Progenitor cell of endocrine pancreas (in vitro differentiated cells): ENCODE measurements around the gene RETREG3. TPM values are rescaled to one million over a fixed set of nuclear protein-coding genes. Genes with fewer than 3 reads are reported as not detected.

Experiments
- DNase-seq: peaks from one replicate; pipeline ENCODE4 v3.0.0; 2021; ENCODE audit warnings: low spot score; ENCODE audit not compliant: unreplicated experiment
- H3K27ac Mint-ChIP-seq: 2 replicates; pipeline ENCODE4 v1.8.0; 2021; ENCODE audit warnings: mild to moderate bottlenecking, moderate library complexity, mixed read lengths
- H3K27me3 Mint-ChIP-seq: 2 replicates; pipeline ENCODE4 v1.8.0; 2021; ENCODE audit warnings: mixed read lengths
- H3K36me3 Mint-ChIP-seq: 2 replicates; pipeline ENCODE4 v1.8.0; 2022; ENCODE audit warnings: mixed read lengths; ENCODE audit not compliant: insufficient read depth
- H3K4me1 Mint-ChIP-seq: 2 replicates; pipeline ENCODE4 v1.8.0; 2021; ENCODE audit warnings: low read depth, mixed read lengths
- H3K4me3 Mint-ChIP-seq: 2 replicates; pipeline ENCODE4 v1.8.0; 2021; ENCODE audit warnings: low read depth, mild to moderate bottlenecking, moderate library complexity, mixed read lengths
- H3K9me3 Mint-ChIP-seq: 2 replicates; pipeline ENCODE4 v1.8.0; 2021; ENCODE audit warnings: low read depth, mixed read lengths
- total RNA-seq: library from RNA; stranded (reverse); gene quantifications from 2 replicates; pipeline ENCODE4 v1.2.1, GENCODE V29; 2021
- TF ChIP-seq, protein P1 (sequence below): fragments of 200-600 bp; sonication (generic); IDR thresholded peaks from one replicate; pipeline ENCODE4 v1.5.0; 2021; ENCODE audit warnings: antibody characterized with exemption, mild to moderate bottlenecking; ENCODE audit not compliant: unreplicated experiment

Gene RETREG3
- total RNA-seq, 1 donor from 2014 or later: 80.5 TPM

DNA sequence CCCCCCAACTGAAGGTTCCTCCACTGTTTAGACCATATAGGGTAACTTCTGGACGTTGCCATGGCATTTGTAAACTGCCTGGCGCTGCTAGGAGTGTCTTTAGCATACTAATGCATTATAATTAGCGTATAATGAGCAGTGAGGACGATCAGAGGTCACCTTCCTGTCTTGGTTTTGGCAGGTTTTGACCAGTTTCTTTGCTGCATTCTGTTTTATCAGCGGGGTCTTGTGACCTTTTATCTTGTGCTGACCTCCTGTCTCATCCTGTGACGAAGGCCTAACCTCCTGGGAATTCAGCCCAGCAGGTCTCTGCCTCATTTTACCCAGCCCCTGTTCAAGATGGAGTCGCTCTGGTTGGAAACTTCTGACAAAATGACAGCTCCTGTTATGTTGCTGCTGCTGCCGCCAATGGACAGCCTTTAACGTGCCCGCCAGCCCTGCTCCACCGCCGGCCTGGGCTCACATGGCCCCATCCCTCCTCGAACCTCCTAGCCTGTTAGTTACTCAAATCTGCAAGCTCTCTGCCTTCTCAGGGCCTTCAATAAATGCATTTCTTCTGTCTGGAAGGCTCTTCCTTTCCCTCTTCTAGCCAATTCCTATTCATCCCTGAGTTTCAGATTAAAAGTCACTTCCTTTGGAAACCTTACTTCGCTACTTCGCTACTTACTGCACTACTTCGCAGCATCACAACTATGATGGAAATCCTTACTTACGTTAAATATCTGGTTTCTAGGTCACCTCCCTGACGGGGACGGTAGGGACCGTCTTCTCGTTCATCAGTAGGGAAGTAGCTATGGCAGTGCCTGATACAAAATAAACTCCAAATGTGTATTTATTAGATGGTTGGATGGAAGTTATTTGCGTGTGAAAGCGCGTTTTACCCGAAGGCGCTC is 73.8 kb downstream of the RETREG3 start:
- Mint-ChIP-seq H3K36me3 (peaks cover 3% of the 10 kb centered on the region), H3K27ac (peak overlapping the region; percentile 79), H3K9me3 (no peaks in the 10 kb centered on the region), H3K27me3 (peaks cover 6% of the 10 kb centered on the region), H3K4me1 (peaks cover 25% of the 10 kb centered on the region), H3K4me3 (peak overlapping the region; percentile 73)
- DNase-seq: no peak
- TF ChIP-seq, protein P1, sequence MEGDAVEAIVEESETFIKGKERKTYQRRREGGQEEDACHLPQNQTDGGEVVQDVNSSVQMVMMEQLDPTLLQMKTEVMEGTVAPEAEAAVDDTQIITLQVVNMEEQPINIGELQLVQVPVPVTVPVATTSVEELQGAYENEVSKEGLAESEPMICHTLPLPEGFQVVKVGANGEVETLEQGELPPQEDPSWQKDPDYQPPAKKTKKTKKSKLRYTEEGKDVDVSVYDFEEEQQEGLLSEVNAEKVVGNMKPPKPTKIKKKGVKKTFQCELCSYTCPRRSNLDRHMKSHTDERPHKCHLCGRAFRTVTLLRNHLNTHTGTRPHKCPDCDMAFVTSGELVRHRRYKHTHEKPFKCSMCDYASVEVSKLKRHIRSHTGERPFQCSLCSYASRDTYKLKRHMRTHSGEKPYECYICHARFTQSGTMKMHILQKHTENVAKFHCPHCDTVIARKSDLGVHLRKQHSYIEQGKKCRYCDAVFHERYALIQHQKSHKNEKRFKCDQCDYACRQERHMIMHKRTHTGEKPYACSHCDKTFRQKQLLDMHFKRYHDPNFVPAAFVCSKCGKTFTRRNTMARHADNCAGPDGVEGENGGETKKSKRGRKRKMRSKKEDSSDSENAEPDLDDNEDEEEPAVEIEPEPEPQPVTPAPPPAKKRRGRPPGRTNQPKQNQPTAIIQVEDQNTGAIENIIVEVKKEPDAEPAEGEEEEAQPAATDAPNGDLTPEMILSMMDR: no peak

DNA sequence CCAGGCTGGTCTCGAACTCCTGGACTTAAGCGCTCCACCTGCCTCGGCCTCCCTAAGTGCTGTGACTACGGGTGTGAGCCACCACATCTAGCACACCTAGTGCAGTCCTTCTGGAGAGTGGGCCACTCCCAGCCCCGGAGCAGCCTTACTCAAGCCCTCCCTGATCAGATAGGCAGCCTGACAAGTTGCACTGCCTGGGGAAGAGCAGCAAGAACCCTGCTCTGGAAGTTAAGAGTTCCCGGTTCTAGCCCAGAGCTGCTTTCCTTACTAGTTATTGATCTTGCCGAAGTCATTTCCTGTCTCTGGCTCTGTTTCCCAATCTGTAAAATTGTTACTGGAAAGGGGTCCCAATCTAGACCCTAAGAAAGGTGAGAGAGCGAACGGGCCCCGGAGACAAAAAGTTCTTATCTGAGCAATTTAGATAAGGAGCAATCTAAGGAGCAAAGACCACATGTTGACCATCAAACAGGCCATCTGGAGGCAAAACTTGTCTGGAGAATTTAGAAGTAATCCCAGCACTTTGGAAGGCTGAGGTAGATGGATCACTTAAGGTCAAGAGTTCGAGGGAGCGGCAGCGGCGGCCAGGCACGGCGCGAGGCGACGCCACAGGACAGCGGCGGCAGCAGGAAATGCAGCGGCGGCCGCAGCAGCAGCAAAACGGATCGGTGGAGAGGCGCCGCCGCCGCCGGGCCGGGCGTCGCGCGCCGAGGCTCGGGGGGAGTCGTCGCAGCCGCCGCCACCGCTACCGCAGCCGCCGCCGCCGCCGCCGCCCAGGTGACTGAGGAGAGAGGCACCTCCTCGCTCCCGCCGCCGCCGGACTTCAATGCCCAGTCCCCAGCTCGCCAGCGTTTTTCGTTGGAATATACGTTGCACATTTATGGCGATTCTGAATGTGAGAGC is 77.5 kb downstream of the RETREG3 start:
- DNase-seq: peak; percentile 42
- H3K9me3 Mint-ChIP-seq: no peaks in the 10 kb centered on the region
- H3K27me3 Mint-ChIP-seq: peaks cover 6% of the 10 kb centered on the region
- H3K4me3 Mint-ChIP-seq: peak overlapping the region; percentile 61
- no peaks in the 10 kb centered on the region for H3K36me3 Mint-ChIP-seq
- peaks cover 28% of the 10 kb centered on the region for H3K4me1 Mint-ChIP-seq
- H3K27ac Mint-ChIP-seq: peak overlapping the region; percentile 93
- TF ChIP-seq, protein P1: peak; percentile 54

DNA sequence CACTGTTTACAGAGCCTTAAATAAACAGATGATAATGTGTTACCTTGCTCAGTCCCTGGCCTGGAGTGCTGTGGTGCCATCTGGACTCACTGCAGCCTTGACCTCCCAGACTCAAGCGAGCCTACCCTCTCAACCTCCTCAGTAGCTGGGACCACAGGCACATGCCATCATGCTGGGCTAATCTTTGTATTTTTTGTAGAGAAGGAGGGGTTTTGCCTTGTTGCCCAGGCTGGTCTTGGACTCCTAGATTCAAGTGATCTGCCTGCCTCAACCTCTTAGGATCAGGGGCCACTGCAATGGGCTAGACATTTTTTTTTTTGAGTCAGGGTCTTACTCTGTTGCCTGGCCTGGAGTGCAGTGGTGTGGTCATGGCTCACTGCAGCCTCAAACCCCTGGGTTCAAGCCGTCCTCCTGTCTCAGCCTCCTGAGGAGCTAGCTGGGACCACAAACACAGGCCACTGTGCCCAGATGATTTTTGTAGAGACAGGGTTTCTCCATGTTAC is 78.2 kb downstream of the RETREG3 start:
- no peaks in the 10 kb centered on the region for H3K36me3 Mint-ChIP-seq
- H3K27me3 Mint-ChIP-seq: peaks cover 6% of the 10 kb centered on the region
- H3K27ac Mint-ChIP-seq: peak overlapping the region; percentile 75
- TF ChIP-seq, protein P1: no peak
- DNase-seq: no peak
- no peak overlapping the region for H3K4me3 Mint-ChIP-seq
- H3K9me3 Mint-ChIP-seq: no peaks in the 10 kb centered on the region
- H3K4me1 Mint-ChIP-seq: peaks cover 26% of the 10 kb centered on the region

Other genes with a start within 250 kb of the RETREG3 start
- 41.2 and 42.2 TPM in 2 replicates for gene STAT3, start 220.9 kb downstream of the RETREG3 start, total RNA-seq
- gene CAVIN1, start 186.1 kb downstream of the RETREG3 start, total RNA-seq: 1.1 and 1.8 TPM in 2 replicates
- 86.3 and 90.5 TPM in 2 replicates for gene ATP6V0A1, start 150.5 kb downstream of the RETREG3 start, total RNA-seq
- 19.0 and 22.9 TPM in 2 replicates for gene NAGLU, start 73.1 kb downstream of the RETREG3 start, total RNA-seq
- gene HSD17B1, start 56.5 kb downstream of the RETREG3 start, total RNA-seq: 1.4 and 2.4 TPM in 2 replicates
- gene COASY, start 47.2 kb downstream of the RETREG3 start, total RNA-seq: 60.0 and 66.9 TPM in 2 replicates
- gene MLX, start 42.3 kb downstream of the RETREG3 start, total RNA-seq: 26.8 and 33.7 TPM in 2 replicates
- 18.1 and 19.6 TPM in 2 replicates for gene PSMC3IP, start 31.6 kb downstream of the RETREG3 start, total RNA-seq
- gene TUBG1, start 309 bp upstream of the RETREG3 start, total RNA-seq: 53.8 and 53.9 TPM in 2 replicates
- 26.9 and 31.3 TPM in 2 replicates for gene TUBG2, start 49.9 kb upstream of the RETREG3 start, total RNA-seq
- 14.1 and 16.2 TPM in 2 replicates for gene PLEKHH3, start 67.6 kb upstream of the RETREG3 start, total RNA-seq
- gene CCR10, start 72.5 kb upstream of the RETREG3 start, total RNA-seq: 0.49 and 1.1 TPM in 2 replicates
- gene CNTNAP1, start 73.2 kb upstream of the RETREG3 start, total RNA-seq: 2.3 and 2.5 TPM in 2 replicates
- gene EZH1, start 135.7 kb upstream of the RETREG3 start, total RNA-seq: 31.4 and 31.9 TPM in 2 replicates
- gene RAMP2, start 151.9 kb upstream of the RETREG3 start, total RNA-seq: 4.3 and 4.4 TPM in 2 replicates
- gene VPS25, start 164.1 kb upstream of the RETREG3 start, total RNA-seq: 76.5 and 81.3 TPM in 2 replicates
- gene WNK4, start 171.2 kb upstream of the RETREG3 start, total RNA-seq: 5.8 and 6.3 TPM in 2 replicates
- 84.9 and 85.4 TPM in 2 replicates for gene COA3, start 189.3 kb upstream of the RETREG3 start, total RNA-seq
- gene CNTD1, start 189.5 kb upstream of the RETREG3 start, total RNA-seq: not detected in 2 replicates
- gene BECN1, start 214.9 kb upstream of the RETREG3 start, total RNA-seq: 63.4 and 67.1 TPM in 2 replicates
- gene PSME3, start 224.0 kb upstream of the RETREG3 start, total RNA-seq: 121 and 129 TPM in 2 replicates
- gene AOC2, start 235.2 kb upstream of the RETREG3 start, total RNA-seq: 4.1 and 4.3 TPM in 2 replicates
- 1.2 and 2.6 TPM in 2 replicates for gene AOC3, start 241.8 kb upstream of the RETREG3 start, total RNA-seq